Activated CD8-positive, alpha-beta memory T cell treated with anti-CD3 and anti-CD28 coated beads for 48 hours (primary cell): ENCODE data around the gene ATP6V1C2.

ENCODE experiments used
- DNase-seq, 3 experiments: peaks; one replicate each; pipeline ENCODE4 v3.0.0-alpha.2; 2020; ENCODE audit warnings: low read depth in 2 of 3, low spot score in 2 of 3

ATP6V1C2 gene, protein sequence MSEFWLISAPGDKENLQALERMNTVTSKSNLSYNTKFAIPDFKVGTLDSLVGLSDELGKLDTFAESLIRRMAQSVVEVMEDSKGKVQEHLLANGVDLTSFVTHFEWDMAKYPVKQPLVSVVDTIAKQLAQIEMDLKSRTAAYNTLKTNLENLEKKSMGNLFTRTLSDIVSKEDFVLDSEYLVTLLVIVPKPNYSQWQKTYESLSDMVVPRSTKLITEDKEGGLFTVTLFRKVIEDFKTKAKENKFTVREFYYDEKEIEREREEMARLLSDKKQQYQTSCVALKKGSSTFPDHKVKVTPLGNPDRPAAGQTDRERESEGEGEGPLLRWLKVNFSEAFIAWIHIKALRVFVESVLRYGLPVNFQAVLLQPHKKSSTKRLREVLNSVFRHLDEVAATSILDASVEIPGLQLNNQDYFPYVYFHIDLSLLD

DNA sequence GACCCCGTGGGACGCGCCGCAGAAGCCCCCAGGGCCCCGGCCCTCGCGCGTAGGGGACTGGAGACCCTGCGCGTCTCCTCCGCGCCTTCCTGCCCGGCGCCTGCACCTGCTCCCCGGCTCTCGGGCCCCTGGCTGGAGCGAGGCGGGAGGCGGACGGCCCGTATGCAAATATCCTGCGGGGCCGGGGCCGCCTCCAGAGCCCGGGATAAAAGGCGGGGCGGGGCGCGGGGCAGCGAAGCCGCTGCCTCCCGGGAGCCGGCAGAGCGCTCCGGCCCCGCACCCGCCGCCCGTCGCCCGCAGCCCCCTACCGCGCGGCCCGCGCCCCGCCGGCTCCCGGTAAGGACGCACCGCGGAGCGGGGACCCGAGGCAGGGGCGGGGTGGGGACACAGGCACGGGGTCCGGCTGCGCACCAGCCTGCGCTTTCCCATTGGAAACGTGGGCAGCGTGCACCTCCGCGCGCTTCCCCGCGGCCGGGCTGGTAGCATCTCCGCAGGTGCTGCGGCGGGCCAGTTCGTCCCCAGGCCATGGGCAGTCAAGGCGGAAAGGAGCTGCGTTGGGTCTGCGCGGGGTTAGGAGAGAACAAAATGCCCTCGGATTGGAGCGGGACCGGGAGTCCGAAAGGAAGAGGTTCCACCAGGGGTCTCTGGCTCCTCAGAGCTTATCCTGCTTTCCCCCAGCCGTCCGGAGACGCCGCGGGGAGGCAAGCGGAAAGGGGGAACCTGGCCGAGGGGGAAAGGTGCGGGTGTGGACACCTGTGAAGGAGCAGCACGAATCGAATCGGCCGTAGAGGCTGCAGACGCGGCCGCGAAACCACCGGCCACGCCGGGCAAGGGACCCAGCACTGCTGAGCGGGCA lies at the start of gene ATP6V1C2:
Gene ATP6V1C2 (plus strand): TSS at position 235 of the 856 bp plus-strand sequence. CDS start 1,220 bp downstream, outside the sequence.
- DNase-seq, result no peak

DNA sequence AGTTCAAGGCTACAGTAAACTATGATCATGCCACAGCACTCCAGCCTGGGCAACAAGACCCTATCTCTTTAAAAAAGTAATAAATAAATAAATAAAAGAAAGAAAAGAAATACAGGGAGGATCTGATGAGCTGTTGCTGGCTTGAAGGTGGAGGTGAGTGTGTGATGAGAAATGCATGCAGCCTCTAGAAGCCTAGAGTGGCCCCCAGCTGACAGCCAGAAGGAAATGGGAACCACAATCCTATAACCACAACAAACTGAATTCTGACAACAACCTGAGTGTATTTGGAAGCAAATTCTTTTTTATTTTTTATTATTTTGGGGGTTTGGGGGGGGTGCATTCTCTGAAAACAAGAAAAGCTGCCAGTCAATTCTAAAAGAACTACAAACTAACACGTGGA lies 46.3 kb upstream of the ATP6V1C2 start:
- no peak for DNase-seq

DNA sequence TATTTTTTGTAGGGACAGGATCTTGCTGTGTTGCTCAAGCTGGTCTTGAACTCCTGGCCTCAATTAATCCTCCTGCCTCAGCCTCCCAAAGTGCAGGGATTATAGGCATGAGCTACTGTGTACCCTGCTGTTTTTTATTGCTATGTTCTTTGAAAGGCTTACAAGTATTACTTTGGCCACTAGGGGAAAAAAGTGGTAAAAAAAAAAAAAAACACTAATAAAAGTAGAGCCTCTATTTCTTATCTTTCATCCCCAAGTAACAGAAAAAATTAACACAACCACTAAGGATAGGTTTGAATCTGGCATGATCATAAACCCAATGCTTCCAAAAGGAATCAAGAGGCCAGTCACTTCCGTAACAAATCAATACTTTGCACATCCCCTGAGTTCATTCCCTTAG lies 43.2 kb upstream of the ATP6V1C2 start:
- no peak for DNase-seq

- no peak for DNase-seq
Measured at GRCh38 chr2:10680214-10680613, 41.2 kb upstream of the ATP6V1C2 start.

DNA sequence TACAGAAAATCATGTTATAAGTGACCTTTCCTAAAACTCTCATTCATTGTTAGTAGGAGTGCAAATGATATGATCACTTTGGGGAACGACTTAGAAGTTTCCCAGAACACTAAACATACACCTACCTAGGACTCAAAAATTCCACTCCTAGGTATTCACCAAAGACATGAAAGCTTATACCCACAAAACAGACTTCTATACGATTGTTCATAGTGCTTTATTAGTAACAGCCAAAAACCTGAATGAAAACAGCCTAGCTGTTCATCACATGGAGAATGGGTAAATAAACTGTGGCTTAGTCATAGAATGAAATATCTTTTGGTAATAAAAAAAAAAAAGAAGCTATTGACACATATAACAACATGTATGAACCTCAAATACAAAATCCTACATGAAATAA lies 40.5 kb upstream of the ATP6V1C2 start:
- DNase-seq, result no peak

GRCh38 chr2:10686176-10686730 lies 35.2 kb upstream of the ATP6V1C2 start:
- DNase-seq, result no peak

DNA sequence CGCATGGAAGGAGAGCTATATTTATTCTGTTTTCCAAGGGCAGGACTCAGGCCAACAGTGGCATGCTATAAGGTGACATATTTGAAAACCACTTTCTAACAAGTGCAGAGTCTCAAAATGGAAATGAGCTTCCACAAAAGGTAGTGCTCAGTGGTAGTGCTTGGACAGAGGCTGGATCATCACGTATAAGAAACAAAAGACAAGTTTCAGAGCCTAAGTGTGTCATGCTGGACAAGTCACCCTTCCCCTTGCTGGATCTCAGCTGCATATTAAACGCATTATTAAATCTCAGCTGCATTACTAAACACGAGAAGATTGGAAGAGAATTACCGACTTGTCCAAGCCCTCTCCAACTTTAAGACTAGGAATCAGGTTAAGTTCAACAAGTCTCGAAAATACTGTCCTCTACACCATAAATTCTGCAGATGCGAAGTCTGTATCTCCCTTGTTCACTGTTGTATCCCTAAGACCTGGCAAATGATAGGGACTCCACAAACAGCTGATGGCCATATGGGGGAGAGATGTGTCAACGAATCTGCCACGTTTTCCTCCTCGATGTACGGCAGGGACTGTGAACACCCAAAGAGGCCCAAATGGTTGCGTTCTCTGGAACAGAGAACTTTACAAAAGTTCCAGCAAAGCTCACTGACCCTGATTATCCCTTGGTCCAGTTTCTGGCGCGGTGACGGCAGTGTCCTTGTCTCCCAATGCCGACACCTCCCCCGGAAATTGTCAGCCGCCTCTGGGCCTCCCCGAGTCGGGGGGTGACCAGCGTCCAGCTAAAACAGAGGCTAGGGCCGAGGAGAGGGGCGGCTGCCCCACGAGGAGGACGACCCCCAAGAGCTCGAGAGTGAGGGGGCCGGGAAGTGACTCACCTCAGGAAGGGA lies 32.3 kb upstream of the ATP6V1C2 start:
- DNase-seq, result no peak

DNA sequence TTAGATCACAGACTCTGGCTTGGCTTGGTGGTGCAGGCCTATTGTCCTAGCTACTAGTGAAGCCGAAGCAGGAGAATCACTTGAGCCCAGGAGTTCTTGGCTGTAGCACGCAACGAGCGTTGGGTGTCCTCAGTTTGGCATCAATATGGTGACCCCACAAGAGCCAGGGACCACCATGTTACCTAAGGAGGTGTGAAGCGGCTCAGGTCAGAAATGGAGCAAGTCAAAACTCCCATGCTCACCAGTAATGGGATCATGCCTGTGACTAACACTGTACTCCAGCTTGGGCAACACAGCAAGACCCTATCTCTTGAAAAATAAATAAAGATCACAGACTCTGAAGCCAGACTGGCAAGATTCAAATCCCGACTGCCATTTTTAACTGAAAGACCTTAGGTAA lies 29.9 kb upstream of the ATP6V1C2 start:
- DNase-seq, result no peak

DNA sequence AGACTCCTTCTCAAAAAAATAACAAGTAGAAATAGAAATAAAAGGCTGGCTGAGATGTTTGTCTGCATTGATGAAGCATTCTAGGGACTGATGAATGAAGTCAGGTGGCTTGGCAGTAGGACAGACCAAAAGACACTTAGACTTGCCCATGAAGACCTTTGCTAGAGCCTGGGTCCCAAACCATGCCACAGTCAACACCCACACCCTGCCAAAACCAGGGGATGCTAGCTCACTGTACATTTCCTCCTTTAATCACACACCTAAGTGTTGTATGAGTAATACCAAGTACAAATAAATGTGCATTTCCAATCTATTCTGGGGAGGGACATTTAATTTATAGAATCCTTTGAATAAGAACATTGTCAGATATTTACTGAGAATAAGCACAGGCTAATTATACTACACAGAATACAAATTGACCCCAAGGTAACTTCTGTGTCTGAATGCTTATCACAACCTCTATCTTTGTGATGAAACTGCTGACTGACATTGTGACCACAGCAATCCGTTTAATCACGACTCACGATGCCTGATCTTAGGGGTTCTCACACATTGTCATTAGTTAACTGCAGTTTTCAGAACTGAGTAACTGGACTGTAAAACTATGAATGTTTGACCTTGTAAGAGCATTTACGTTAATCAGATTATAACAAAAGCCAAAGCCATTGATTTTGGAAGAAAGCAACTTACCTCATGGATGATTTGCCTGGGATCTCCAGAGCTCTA lies 21.2 kb upstream of the ATP6V1C2 start:
- DNase-seq, result no peak

DNA sequence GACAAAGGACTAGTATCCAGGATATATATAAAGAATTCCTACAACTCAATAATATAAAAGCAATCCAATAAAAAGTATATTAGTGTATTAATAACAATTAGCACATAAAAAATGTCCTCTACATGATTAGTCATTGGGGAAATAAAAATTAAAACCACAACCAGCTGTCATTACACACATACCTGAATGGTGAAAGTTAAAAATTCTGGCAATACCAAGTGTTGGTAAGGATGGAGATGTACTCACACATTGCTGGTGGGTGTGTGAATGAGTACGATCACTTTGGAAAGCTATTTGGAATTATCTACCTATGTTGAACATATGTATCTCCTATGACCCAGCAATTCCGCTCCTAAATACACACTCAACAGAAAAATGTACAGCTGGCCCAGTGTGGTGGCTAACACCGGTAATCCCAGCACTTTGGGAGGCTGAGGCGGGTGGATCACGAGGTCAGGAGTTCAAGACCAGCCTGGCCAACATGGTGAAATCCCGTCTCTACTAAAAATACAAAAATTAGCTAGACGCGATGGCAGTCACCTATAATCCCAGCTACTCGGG lies 17.3 kb upstream of the ATP6V1C2 start:
- no peak for DNase-seq

GRCh38 chr2:10706033-10706432 lies 15.4 kb upstream of the ATP6V1C2 start:
- DNase-seq, result no peak

GRCh38 chr2:10707831-10708230 lies 13.6 kb upstream of the ATP6V1C2 start:
- DNase-seq, result no peak

GRCh38 chr2:10709290-10709939 lies 12.0 kb upstream of the ATP6V1C2 start:
- DNase-seq, result no peak

- no peak for DNase-seq
Measured at GRCh38 chr2:10712185-10712809, 9.1 kb upstream of the ATP6V1C2 start.

- no peak for DNase-seq
Measured at GRCh38 chr2:10716581-10716980, 4.8 kb upstream of the ATP6V1C2 start.

GRCh38 chr2:10717628-10718027 lies 3.8 kb upstream of the ATP6V1C2 start:
- no peak for DNase-seq

DNA sequence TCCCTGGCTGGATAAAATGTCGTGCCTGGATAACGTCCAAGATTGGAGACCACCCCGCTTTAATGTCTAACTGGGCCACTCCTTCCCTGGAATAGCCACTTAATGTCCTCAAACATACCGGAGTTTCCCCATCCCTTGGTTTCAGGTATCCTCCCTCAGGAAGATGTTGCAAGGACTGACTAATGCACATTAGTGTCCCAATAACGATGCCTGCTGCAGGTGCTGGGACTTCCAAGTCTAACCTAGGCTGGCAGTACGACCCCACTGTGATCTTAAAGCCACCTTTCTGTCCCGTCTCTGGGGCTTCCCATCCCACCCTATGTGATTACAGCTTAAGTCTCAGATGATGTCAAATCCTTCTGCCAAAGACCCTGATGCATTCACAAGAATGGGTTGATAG lies 1.1 kb upstream of the ATP6V1C2 start:
- DNase-seq, result no peak

GRCh38 chr2:10720947-10721395 lies 459 bp upstream of the ATP6V1C2 start:
- no peak for DNase-seq
